SK-N-SH treated with all-trans-retinoic acid at 6 μM for 48 hours (cell line): ENCODE data around the gene TRIP11.

Experiments used
- ATAC-seq: fragments of 200-7000 bp; cut with Tn5 transposase; 3 replicates; pipeline ENCODE4 v1.9.1; 2020; ENCODE audit warnings: mild to moderate bottlenecking, moderate library complexity
- ARNTL ChIP-seq: fragments of 450-650 bp; formaldehyde crosslinking; IDR thresholded peaks from 2 replicates; pipeline ENCODE4 v1.5.0; 2020; ENCODE audit warnings: low read depth, mild to moderate bottlenecking, moderate library complexity, borderline replicate concordance
- BACH2 ChIP-seq: fragments of 250-450 bp; sonication (Bioruptor Pico); IDR thresholded peaks from 2 replicates; pipeline ENCODE4 v1.9.0; 2021; ENCODE audit warnings: mild to moderate bottlenecking, borderline replicate concordance
- CSDC2 ChIP-seq: fragments of 250-450 bp; sonication (Bioruptor Pico); IDR thresholded peaks from 2 replicates; pipeline ENCODE4 v1.5.0; 2020; ENCODE audit warnings: mild to moderate bottlenecking, moderate library complexity
- ESRRG ChIP-seq: fragments of 250-450 bp; sonication (Bioruptor Pico); IDR thresholded peaks from 2 replicates; pipeline ENCODE4 v1.6.1; 2021; ENCODE audit warnings: mild to moderate bottlenecking
- GLIS3 ChIP-seq: fragments of 250-450 bp; sonication (Bioruptor Pico); IDR thresholded peaks from 2 replicates; pipeline ENCODE4 v1.5.0; 2020; ENCODE audit warnings: mild to moderate bottlenecking, moderate library complexity
- ISL1 ChIP-seq: fragments of 250-450 bp; sonication (Bioruptor Pico); IDR thresholded peaks from 2 replicates; pipeline ENCODE4 v2.1.2; 2022; ENCODE audit warnings: mild to moderate bottlenecking, moderate library complexity
- OSR1 ChIP-seq: fragments of 250-450 bp; sonication (Bioruptor Pico); IDR thresholded peaks from 2 replicates; pipeline ENCODE4 v1.8.0; 2022; ENCODE audit warnings: moderate library complexity, mild to moderate bottlenecking, inconsistent platforms
- PPARA ChIP-seq: fragments of 250-450 bp; sonication (Bioruptor Pico); IDR thresholded peaks from 2 replicates; pipeline ENCODE4 v1.5.0; 2020; ENCODE audit warnings: mild to moderate bottlenecking, borderline replicate concordance
- RARB ChIP-seq: fragments of 250-450 bp; sonication (Bioruptor Pico); IDR thresholded peaks from 2 replicates; pipeline ENCODE4 v1.8.0; 2021; ENCODE audit warnings: mild to moderate bottlenecking, moderate library complexity
- SNAI2 ChIP-seq: fragments of 250-450 bp; sonication (Bioruptor Pico); IDR thresholded peaks from 2 replicates; pipeline ENCODE4 v1.5.0; 2020; ENCODE audit warnings: mild to moderate bottlenecking, moderate library complexity
- TCF4 ChIP-seq: fragments of 250-450 bp; sonication (Bioruptor Pico); IDR thresholded peaks from 2 replicates; pipeline ENCODE4 v1.8.0; 2021; ENCODE audit warnings: mild to moderate bottlenecking, moderate library complexity, borderline replicate concordance
- TOX ChIP-seq: fragments of 250-450 bp; sonication (Bioruptor Pico); IDR thresholded peaks from 2 replicates; pipeline ENCODE4 v1.8.0; 2021; ENCODE audit warnings: mild to moderate bottlenecking, moderate library complexity, borderline replicate concordance
- ZC3H10 ChIP-seq: fragments of 250-450 bp; sonication (Bioruptor Pico); IDR thresholded peaks from 2 replicates; pipeline ENCODE4 v1.5.1; 2021; ENCODE audit warnings: mild to moderate bottlenecking, moderate library complexity
- ZFP30 ChIP-seq: fragments of 450-650 bp; formaldehyde crosslinking; IDR thresholded peaks from 2 replicates; pipeline ENCODE4 v1.5.0; 2022; ENCODE audit warnings: mild to moderate bottlenecking, moderate library complexity
- ZNF565 ChIP-seq: fragments of 450-650 bp; formaldehyde crosslinking; conservative IDR thresholded peaks from 2 replicates; pipeline ENCODE4 v1.5.0; 2020; ENCODE audit warnings: low read depth, mild to moderate bottlenecking, moderate library complexity
- ZNF70 ChIP-seq: fragments of 450-650 bp; formaldehyde crosslinking; IDR thresholded peaks from 2 replicates; pipeline ENCODE4 v1.5.0; 2020; ENCODE audit warnings: mild to moderate bottlenecking, moderate library complexity
- ZNF8 ChIP-seq: fragments of 450-650 bp; formaldehyde crosslinking; IDR thresholded peaks from 2 replicates; pipeline ENCODE4 v1.5.0; 2020; ENCODE audit warnings: mild to moderate bottlenecking, moderate library complexity
- TF ChIP-seq, protein P1 (sequence below): fragments of 250-450 bp; sonication (Bioruptor Pico); IDR thresholded peaks from 2 replicates; pipeline ENCODE4 v1.8.0; 2020; ENCODE audit warnings: mild to moderate bottlenecking, moderate library complexity, borderline replicate concordance
- TF ChIP-seq, protein P2 (sequence below): fragments of 250-450 bp; sonication (Bioruptor Pico); IDR thresholded peaks from 2 replicates; pipeline ENCODE4 v1.5.1; 2021; ENCODE audit warnings: mild to moderate bottlenecking, moderate library complexity
- TF ChIP-seq, protein P3 (sequence below): fragments of 250-450 bp; sonication (Bioruptor Pico); IDR thresholded peaks from 2 replicates; pipeline ENCODE4 v1.8.0; 2021; ENCODE audit warnings: low read depth, mild to moderate bottlenecking, moderate library complexity, borderline replicate concordance

The TRIP11 gene

DNA sequence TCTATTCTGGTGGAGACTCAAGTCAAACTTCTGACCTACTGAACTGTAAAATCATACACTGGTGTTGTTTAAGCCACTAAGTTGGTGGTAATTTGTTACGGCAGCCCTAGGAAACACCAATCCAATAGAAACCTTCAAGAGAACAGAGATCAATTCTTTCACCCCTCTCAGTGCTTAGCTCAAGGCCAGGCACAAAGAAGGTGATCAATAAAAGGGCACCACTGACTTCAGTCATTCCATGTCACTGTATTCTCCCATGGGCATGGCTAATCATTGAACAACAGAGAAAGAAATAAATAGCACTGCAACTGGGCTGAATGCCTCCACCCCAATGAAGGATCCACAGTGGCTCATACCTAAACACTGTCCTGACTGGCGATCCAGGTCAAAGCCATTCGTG is 99.7 kb downstream of the TRIP11 start (continued):
- TF ChIP-seq OSR1 (CRISPR knock-in tag) (no peak), PPARA (CRISPR knock-in tag) (no peak), RARB (CRISPR knock-in tag) (no peak), ZFP30 (CRISPR knock-in tag) (no peak), ZC3H10 (CRISPR knock-in tag) (no peak), ISL1 (CRISPR knock-in tag) (no peak), SNAI2 (no peak)
- TF ChIP-seq, protein P1, sequence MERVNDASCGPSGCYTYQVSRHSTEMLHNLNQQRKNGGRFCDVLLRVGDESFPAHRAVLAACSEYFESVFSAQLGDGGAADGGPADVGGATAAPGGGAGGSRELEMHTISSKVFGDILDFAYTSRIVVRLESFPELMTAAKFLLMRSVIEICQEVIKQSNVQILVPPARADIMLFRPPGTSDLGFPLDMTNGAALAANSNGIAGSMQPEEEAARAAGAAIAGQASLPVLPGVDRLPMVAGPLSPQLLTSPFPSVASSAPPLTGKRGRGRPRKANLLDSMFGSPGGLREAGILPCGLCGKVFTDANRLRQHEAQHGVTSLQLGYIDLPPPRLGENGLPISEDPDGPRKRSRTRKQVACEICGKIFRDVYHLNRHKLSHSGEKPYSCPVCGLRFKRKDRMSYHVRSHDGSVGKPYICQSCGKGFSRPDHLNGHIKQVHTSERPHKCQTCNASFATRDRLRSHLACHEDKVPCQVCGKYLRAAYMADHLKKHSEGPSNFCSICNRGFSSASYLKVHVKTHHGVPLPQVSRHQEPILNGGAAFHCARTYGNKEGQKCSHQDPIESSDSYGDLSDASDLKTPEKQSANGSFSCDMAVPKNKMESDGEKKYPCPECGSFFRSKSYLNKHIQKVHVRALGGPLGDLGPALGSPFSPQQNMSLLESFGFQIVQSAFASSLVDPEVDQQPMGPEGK (CRISPR knock-in tag) = no peak

DNA sequence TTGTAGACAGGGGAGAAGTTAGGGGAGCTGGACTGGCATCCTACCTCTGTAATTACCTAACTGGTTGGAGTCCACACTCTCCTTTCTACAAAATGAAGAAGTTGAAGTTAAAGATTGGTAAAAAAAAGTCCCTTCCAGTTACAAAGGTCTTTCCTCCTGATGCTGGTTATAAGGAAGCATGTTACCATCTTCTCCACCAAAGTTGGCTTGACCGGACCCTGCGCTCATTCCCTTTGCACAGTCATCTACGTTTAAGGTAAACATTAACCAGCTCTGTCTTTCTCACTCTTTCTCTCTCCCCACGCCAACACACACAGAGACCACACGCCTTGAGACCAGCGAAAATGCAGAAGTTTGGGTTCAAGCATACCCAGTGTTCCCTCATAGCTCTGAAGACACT is 104.3 kb downstream of the TRIP11 start:
- no peak for ATAC-seq
- no peak for TF ChIP-seq OSR1 (CRISPR knock-in tag)
- no peak for TF ChIP-seq ARNTL (CRISPR knock-in tag)
- no peak for TF ChIP-seq ZC3H10 (CRISPR knock-in tag)
- TF ChIP-seq ESRRG (CRISPR knock-in tag) = no peak
- no peak for TF ChIP-seq ZNF70 (CRISPR knock-in tag)
- TF ChIP-seq ZNF8 (CRISPR knock-in tag) = no peak
- TF ChIP-seq, protein P2, sequence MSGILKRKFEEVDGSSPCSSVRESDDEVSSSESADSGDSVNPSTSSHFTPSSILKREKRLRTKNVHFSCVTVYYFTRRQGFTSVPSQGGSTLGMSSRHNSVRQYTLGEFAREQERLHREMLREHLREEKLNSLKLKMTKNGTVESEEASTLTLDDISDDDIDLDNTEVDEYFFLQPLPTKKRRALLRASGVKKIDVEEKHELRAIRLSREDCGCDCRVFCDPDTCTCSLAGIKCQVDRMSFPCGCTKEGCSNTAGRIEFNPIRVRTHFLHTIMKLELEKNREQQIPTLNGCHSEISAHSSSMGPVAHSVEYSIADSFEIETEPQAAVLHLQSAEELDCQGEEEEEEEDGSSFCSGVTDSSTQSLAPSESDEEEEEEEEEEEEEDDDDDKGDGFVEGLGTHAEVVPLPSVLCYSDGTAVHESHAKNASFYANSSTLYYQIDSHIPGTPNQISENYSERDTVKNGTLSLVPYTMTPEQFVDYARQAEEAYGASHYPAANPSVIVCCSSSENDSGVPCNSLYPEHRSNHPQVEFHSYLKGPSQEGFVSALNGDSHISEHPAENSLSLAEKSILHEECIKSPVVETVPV (CRISPR knock-in tag) = no peak
- TF ChIP-seq ZFP30 (CRISPR knock-in tag) = no peak
- TF ChIP-seq, protein P3, sequence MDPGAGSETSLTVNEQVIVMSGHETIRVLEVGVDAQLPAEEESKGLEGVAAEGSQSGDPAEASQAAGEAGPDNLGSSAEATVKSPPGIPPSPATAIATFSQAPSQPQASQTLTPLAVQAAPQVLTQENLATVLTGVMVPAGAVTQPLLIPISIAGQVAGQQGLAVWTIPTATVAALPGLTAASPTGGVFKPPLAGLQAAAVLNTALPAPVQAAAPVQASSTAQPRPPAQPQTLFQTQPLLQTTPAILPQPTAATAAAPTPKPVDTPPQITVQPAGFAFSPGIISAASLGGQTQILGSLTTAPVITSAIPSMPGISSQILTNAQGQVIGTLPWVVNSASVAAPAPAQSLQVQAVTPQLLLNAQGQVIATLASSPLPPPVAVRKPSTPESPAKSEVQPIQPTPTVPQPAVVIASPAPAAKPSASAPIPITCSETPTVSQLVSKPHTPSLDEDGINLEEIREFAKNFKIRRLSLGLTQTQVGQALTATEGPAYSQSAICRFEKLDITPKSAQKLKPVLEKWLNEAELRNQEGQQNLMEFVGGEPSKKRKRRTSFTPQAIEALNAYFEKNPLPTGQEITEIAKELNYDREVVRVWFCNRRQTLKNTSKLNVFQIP (CRISPR knock-in tag) = no peak
- no peak for TF ChIP-seq BACH2 (CRISPR knock-in tag)
- no peak for TF ChIP-seq RARB (CRISPR knock-in tag)
- no peak for TF ChIP-seq CSDC2 (CRISPR knock-in tag)
- TF ChIP-seq TOX (CRISPR knock-in tag) = no peak
- TF ChIP-seq, all 23 proteins: peak for 0

DNA sequence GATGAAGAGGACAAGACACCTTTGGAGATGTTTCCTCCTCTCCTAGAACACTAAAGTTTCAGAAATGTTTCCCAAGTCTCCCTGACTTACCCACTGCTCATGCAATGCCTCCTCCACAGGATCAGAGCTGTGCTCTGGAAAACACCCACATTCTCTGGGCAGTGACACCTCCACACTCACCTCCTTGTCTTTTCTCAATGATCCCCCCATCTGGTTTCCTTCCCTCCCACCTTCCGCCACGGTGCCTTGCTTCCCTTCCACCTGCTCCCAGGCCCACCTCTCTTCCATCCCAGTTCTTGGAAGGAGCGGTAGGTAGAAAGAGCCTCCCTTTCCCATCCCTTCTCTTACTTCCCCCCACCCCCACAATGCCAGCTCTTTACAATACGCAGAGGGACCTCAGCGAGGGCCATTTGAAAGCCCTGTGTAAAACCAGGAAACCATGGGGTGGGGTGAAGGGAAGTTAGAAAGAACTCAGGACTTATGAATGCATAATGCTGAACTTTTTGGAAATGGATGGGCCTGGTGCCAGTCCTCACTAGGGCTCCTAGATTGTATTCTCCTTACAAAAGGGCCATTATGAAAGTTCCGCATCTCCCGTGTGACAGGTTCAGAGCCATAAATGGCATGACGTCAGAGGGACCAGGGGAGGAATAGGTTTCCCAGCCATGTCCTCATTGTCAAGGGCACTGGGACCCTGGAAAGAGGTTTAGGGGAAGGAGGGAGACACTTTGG is 105.1 kb downstream of the TRIP11 start:
- ATAC-seq = no peak
- TF ChIP-seq OSR1 (CRISPR knock-in tag) (no peak), RARB (CRISPR knock-in tag) (no peak), SNAI2 (no peak), ISL1 (CRISPR knock-in tag) (no peak), GLIS3 (CRISPR knock-in tag) (no peak), ZFP30 (CRISPR knock-in tag) (no peak)
- TF ChIP-seq, protein P2 (CRISPR knock-in tag) = no peak
- TF ChIP-seq, protein P3 (CRISPR knock-in tag) = no peak
- TF ChIP-seq, all 23 proteins: peak for 0

DNA sequence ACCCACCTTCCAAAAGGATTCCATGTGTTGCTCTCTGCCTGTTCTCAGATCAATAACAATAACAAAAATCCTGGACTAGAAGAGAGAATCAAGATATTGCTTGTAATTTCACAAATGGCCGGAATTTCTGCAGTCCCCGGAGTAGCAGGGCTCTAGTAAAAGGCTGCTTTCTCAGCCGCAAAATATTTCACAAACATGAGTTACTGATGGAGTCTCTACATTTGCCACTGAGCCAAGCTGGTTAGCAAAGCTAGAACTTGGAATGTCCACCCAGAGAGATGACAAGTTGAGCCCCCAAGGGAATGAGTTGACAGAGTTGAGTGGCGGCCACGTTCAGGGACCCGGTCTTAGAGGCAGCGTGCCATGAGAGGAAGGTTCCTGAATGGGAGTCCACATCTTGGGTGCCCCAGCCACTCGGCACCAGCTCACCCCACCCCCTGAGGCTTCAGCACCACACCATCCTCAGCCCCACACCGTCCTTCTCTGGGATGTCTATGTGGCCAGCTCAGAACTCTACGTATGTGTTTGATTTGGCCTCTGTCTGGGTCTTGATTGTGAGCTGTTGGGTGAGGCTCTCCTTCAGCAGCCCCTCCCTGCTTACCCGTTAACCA is 108.3 kb downstream of the TRIP11 start:
- ATAC-seq = no peak
- TF ChIP-seq, protein P1 (CRISPR knock-in tag) = no peak
- TF ChIP-seq BACH2 (CRISPR knock-in tag) (no peak), TCF4 (CRISPR knock-in tag) (no peak), SNAI2 (no peak), ISL1 (CRISPR knock-in tag) (no peak), ARNTL (CRISPR knock-in tag) (no peak), ZNF565 (no peak)
- TF ChIP-seq, protein P3 (CRISPR knock-in tag) = no peak
